K562 (cell line): ENCODE data around the gene APOM. TPM values are rescaled to one million over a fixed set of nuclear protein-coding genes. Genes with fewer than 3 reads are reported as not detected.

Experiments used
- E2F8 ChIP-seq: fragments of 450-650 bp; IDR thresholded peaks from 2 replicates; pipeline ENCODE4 v1.7.1; 2018; ENCODE audit warnings: mild to moderate bottlenecking, low read depth; ENCODE audit not compliant: partially characterized antibody
- ELF4 ChIP-seq: fragments of 450-650 bp; formaldehyde crosslinking; IDR thresholded peaks from 2 replicates; pipeline ENCODE4 v1.4.0; 2022; ENCODE audit warnings: missing genetic modification characterization
- FUS ChIP-seq: fragments of 200-400 bp; formaldehyde crosslinking; optimal IDR thresholded peaks from 2 replicates; pipeline ENCODE3; 2017; ENCODE audit warnings: low read depth, low read length
- GABPA ChIP-seq: fragments of 200-800 bp; sonication (Bioruptor generic); conservative IDR thresholded peaks from 2 replicates; pipeline ENCODE4 v1.6.1; 2016; ENCODE audit warnings: low read depth, missing genetic modification characterization, missing compliant biosample characterization
- GTF2B ChIP-seq: IDR thresholded peaks from 2 replicates; pipeline ENCODE4 v1.6.1; 2011; ENCODE audit not compliant: insufficient read length; ENCODE audit errors: extremely low read depth
- GTF2F1 ChIP-seq: IDR thresholded peaks from 2 replicates; pipeline ENCODE4 v1.6.1; 2011; ENCODE audit warnings: low read depth, low read length, improper control_type of control experiment
- IFI16 ChIP-seq: fragments of 250-450 bp; sonication (Bioruptor Pico); IDR thresholded peaks from 2 replicates; pipeline ENCODE4 v2.1.2; 2022; ENCODE audit warnings: mild to moderate bottlenecking, inconsistent platforms
- LCOR ChIP-seq: sonication (generic); formaldehyde crosslinking; IDR thresholded peaks from 2 replicates; pipeline ENCODE4 v1.8.0; 2022; ENCODE audit warnings: mild to moderate bottlenecking, missing genetic modification reagents
- MED1 ChIP-seq: sonication (generic); formaldehyde crosslinking; IDR thresholded peaks from 2 replicates; pipeline ENCODE4 v1.8.1; 2023; ENCODE audit warnings: missing genetic modification reagents, borderline replicate concordance
- MYC ChIP-seq, 2 experiments: fragments of 250-450 bp in 1 of 2; sonication (Bioruptor Pico) in 1 of 2; IDR thresholded peaks; 2 replicates each; pipeline versions ENCODE4 v1.5.1 to v1.6.1; 2012 to 2021; ENCODE audit warnings: low read depth in 2 of 2, borderline replicate concordance in 1 of 2, improper control_type of control experiment in 1 of 2, low read length in 1 of 2, mild to moderate bottlenecking in 1 of 2, moderate library complexity in 1 of 2
- NFIX ChIP-seq: fragments of 250-450 bp; sonication (Bioruptor Pico); IDR thresholded peaks from 2 replicates; pipeline ENCODE4 v1.4.0; 2020; ENCODE audit warnings: low read depth, mild to moderate bottlenecking, moderate library complexity
- PURB ChIP-seq: sonication (generic); formaldehyde crosslinking; IDR thresholded peaks from 2 replicates; pipeline ENCODE4 v1.9.0; 2021; ENCODE audit warnings: low read depth, mild to moderate bottlenecking, missing genetic modification reagents
- RNF219 ChIP-seq: fragments of 250-450 bp; sonication (Bioruptor Pico); IDR thresholded peaks from 2 replicates; pipeline ENCODE4 v1.5.0; 2022; ENCODE audit warnings: mild to moderate bottlenecking
- SMAD1 ChIP-seq: fragments of 150-350 bp; IDR thresholded peaks from 2 replicates; pipeline ENCODE4 v1.6.1; 2014; ENCODE audit warnings: low read length, low read depth; ENCODE audit not compliant: partially characterized antibody
- SNIP1 ChIP-seq: fragments of 450-650 bp; IDR thresholded peaks from 2 replicates; pipeline ENCODE4 v1.7.1; 2017; ENCODE audit warnings: low read depth, mild to moderate bottlenecking
- SUPT5H ChIP-seq: fragments of 450-650 bp; IDR thresholded peaks from 2 replicates; pipeline ENCODE4 v1.6.1; 2016
- TCF3 ChIP-seq: sonication (generic); formaldehyde crosslinking; IDR thresholded peaks from 2 replicates; pipeline ENCODE4 v1.4.0; 2020; ENCODE audit warnings: mild to moderate bottlenecking, missing genetic modification reagents
- WHSC1 ChIP-seq: IDR thresholded peaks from one replicate; pipeline ENCODE4 v1.6.1; 2012; ENCODE audit warnings: low read length, control low read depth, inconsistent platforms
- ZBTB7A ChIP-seq: IDR thresholded peaks from 2 replicates; pipeline ENCODE4 v1.6.1; 2011; ENCODE audit warnings: low read depth, mild to moderate bottlenecking, low read length, moderate library complexity, borderline replicate concordance; ENCODE audit not compliant: control insufficient read depth
- ZNF121 ChIP-seq: sonication (generic); formaldehyde crosslinking; conservative IDR thresholded peaks from 2 replicates; pipeline ENCODE4 v1.8.0; 2022; ENCODE audit warnings: missing genetic modification reagents
- ZNF133 ChIP-seq: fragments of 250-450 bp; sonication (Bioruptor Pico); IDR thresholded peaks from 2 replicates; pipeline ENCODE4 v1.4.0; 2020; ENCODE audit warnings: mild to moderate bottlenecking
- ZNF232 ChIP-seq: sonication (generic); formaldehyde crosslinking; IDR thresholded peaks from 2 replicates; pipeline ENCODE4 v1.8.0; 2022; ENCODE audit warnings: mild to moderate bottlenecking, missing genetic modification reagents
- ZNF695 ChIP-seq: fragments of 450-650 bp; formaldehyde crosslinking; IDR thresholded peaks from 2 replicates; pipeline ENCODE4 v1.4.0; 2020; ENCODE audit warnings: mild to moderate bottlenecking, moderate library complexity
- ZSCAN29 ChIP-seq: fragments of 450-650 bp; IDR thresholded peaks from 2 replicates; pipeline ENCODE4 v1.6.1; 2017
- polyA plus RNA-seq, 8 experiments: library from polyadenylated mRNA; depleted of rRNA in 4 of 8; stranded (reverse) in 5 of 8; unstranded in 3 of 8; fragments of >200 nt; fragmentation: Nextera tagmentation in 2 of 8; fragmentation: Illumina TruSeq in 1 of 8; extraction: Ambion mirVana in 2 of 8; extraction: Trizol in 1 of 8; gene quantifications; 2 replicates each; pipeline versions ENCODE4 v1.2.1 to v1.2.3, GENCODE V29; 2011 to 2014; ENCODE audit warnings: inconsistent platforms in 1 of 8, missing spikeins in 1 of 8
- total RNA-seq, 7 experiments: library from RNA; depleted of rRNA in 6 of 7; stranded (reverse); fragments of >200 nt in 6 of 7; fragmentation: Illumina TruSeq in 2 of 7; extraction: Trizol in 2 of 7; gene quantifications; 2 replicates each; pipeline versions ENCODE4 v1.2.1 to v1.2.3, GENCODE V29; 2011 to 2021; ENCODE audit warnings: low replicate concordance in 1 of 7

Gene APOM
- total and polyA plus RNA-seq, 9 of the 15 experiments (the other 6 are each of a cell fraction or from before 2014, with no cell fraction given), result 5.7 to 24.3 (median 10.4) TPM

GRCh38 chr6:31652925-31653724 lies 2.6 kb upstream of the APOM start (continued):
- TF ChIP-seq E2F8, result no peak
- TF ChIP-seq ZNF695 (CRISPR knock-in tag), result no peak; the same call in 1 of the 2 replicates
- peak; percentile 73; the same call in 1 of the 2 replicates for TF ChIP-seq ELF4 (CRISPR knock-in tag)
- peak; percentile 68; the same call in 1 of the 2 replicates for TF ChIP-seq ZSCAN29
- TF ChIP-seq ZBTB7A, result peak; percentile 98
- TF ChIP-seq SUPT5H, result peak; percentile 93
- TF ChIP-seq MED1 (CRISPR knock-in tag), result no peak
- TF ChIP-seq GTF2F1, result peak; percentile 72
- TF ChIP-seq GTF2B, result no peak
- TF ChIP-seq IFI16 (CRISPR knock-in tag), result no peak
- TF ChIP-seq SMAD1, result peak; percentile 92
- no peak for TF ChIP-seq SNIP1
- no peak for TF ChIP-seq MYC (IDR thresholded peaks at IDR 0.05; ENCODE audit: low read depth, low read length)
- peak; percentile 82; the same call in 1 of the 2 replicates for TF ChIP-seq MYC (CRISPR knock-in tag; IDR thresholded peaks at IDR 0.05; ENCODE audit: borderline replicate concordance, low read depth)
- no peak for TF ChIP-seq FUS
- TF ChIP-seq GABPA (tag), result no peak
- TF ChIP-seq WHSC1, result no peak
- TF ChIP-seq TCF3 (CRISPR knock-in tag), result no peak
- peak; percentile 79 for TF ChIP-seq ZNF232 (CRISPR knock-in tag)
- TF ChIP-seq NFIX (CRISPR knock-in tag), result no peak
- TF ChIP-seq ZNF121 (CRISPR knock-in tag), result 0 out of 2 replicates have a peak, but pooled peaks have one; percentile 15
- TF ChIP-seq LCOR (CRISPR knock-in tag), result peak; percentile 2; the same call in 1 of the 2 replicates
- peak; percentile 58; the same call in 1 of the 2 replicates for TF ChIP-seq RNF219 (CRISPR knock-in tag)
- TF ChIP-seq PURB (CRISPR knock-in tag), result no peak
- TF ChIP-seq ZNF133, result no peak
